Inferior parietal cortex (tissue), 1 donor: ENCODE data around the gene IRF2.
A peak's percentile ranks its signal among the peaks of the same experiment; 100 is the strongest.

ENCODE experiments used
- DNase-seq: peaks from one replicate; pipeline ENCODE4 v3.0.0-alpha.2; 2016; ENCODE audit errors: extremely low spot score

The IRF2 gene

DNA sequence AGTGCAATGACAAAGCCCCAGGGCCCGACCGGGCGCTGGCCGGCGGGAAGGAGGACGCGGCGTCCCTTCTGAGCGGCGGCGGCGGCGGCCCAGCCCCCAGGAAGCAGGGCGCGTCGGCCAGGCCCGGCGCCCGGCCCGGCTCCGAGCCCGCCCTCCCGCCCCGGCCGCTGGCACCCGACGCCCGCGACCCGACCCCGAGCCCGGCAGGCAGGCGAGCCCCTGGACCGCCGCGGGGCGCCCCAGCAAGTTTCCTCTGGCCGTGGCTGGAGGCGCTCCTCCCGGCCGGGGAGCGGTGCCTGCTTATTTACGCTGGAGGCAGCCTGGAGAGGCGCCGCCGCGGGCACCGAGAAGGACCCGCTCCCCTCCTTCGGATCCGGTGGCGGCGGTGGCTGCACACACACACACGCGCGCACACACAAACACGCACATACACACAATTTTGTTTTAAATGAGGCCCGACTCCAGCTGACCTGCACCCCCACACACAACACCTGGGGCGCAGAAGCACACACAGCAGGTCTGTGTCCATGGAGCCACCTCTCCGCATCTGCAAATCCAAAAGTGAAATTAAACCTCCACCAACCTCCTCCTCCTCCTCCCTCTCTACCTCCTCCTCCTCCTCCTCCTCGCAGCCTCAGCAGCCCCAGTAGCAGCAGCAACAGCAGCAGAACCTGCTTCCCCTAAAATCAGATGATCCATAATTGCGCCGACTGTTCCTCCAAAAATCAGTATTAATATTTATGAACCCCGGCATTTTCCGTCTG, 669 bp downstream of the IRF2 start:
- no peak for DNase-seq

DNA sequence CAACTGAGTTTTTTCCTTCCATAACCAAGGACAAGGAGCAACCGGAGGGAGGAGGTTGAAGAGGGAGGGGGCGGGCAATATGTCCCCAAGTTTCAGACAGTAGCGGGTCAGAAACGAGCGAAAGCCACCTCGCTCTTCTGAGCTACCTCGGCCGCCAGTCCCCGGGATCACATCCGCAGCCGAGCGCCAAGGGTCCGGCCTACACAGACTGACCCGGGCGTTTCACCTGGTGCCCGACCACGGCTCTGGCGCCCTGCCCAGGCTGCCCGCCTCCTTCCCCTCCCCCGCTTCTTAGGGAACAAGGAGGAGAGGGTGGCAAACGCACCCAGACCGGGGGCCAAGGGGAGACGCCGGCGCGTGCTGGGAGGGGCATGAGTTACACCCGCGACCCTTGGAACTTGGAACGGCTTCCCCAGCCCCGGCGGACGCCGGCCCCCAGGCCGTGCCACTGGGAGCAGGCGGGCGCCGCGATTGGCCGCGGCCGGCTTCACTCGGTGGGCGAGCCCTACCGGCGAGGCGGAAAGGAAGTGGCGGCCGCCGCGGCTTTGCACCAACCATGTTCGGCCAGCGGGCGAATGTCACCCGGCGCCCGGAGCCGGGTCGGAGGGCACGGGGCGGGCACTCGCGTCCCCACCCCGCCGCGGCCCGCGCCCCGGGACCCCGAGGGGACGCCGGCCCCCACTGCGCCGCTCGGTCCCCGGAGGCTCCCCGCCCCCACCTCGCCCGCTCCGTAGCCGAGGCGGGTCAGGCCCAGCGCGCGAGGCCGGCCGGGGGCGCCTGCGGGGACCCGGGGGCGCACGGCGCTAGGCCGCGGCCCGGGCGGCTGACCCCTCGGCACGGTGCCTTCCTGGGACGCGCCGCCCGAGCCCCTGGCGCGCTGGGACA, 1.5 kb downstream of the IRF2 start:
- peak; percentile 47 for DNase-seq

DNA sequence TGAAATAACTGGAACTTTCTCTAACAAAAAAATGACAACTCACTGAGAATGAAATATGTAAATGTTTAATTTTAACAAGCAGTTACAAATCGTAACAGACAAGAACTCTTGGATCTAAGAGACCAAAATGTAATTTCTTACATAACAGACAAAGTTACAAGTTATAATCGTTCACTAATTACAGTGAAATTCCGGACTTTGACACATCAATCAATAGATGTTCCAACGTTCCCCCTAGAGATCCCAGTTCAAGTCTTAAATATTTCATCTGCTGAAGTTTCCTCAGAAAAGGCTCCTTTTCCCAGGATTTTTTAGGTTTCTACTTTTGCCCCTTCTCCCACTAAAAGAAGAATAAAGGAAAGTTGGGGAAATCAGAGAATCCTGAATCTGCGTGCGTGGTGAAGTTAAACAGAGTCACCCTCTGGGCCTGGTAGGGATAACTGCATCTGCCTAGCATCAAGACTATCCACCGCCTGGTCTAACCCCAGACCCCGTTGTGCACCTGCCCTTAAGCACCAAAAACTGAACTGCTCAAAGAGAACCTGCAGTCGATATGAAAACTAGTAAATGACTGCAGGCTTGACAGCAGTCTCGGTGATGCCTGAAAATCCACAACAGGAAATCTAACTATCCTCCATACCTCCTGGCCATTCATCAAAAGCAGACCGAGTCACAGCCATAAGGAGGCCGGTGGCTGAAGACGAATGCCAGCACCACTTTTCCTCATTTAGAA, 2.3 kb downstream of the IRF2 start:
- DNase-seq = peak; percentile 58

DNA sequence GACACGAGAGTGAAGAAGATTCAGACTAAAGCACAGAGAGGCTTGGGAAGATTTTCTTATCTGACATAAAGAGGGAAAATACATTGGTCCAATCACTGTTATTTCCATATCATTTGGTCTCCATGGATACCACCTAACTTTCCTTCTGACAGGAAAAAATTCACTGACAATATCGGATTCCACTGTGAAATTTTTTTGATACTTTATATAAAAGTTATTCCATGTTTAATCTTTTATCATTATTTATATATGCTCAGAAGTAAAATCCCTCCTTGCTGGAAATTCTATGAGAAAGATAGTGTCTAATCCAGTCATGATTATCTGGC, 3.6 kb downstream of the IRF2 start:
- no peak for DNase-seq

DNA sequence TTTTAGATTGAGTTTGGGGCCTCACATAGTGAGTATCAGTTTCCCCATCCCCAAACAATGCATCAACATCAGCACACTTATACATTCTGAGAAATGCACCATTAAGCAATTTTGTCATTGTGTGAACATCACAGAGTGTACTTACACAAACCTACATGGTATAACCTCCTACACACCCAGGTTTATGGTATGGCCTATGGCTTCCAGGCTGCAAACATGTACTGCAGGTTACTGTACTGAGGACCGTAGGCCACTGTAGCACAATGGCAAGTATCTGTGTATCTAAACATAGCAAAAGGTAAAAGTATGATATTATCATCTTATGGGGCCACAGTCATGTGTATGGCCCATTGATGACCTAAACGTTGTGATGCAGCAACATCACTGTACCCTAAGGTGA, 7.7 kb downstream of the IRF2 start:
- no peak for DNase-seq

DNA sequence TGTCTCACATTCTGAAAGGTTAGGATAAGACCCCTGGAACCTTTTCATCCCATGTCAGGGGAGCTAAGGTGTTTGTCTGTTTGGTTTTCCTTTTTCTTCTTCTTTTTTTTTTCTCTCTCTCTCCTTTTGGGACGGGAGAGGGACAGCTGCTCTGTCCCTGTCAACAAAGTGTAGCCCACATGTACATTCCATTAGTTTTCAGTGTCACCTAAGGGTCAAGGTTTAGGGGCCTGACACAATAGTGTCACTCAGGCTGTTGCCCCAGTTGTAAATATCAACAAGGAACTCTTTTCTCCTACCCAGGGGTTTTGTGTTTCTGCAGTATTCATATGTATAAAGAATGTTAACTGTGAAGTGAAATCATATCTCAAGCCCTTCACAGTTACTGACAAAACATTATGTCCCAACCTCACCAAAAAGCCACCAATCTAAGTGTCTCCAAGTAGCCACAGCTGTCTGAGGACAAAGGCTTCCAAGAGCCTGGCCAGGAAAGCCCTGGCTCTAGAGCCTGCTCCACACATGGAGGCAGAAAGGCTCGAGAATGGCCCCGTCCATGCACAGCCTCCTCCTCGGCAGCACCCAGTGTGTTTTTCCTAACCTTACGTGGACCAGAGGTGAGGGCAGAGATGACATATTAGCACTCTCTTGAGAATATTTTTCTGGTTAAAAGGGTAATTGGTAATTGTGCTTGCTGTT, 9.4 kb downstream of the IRF2 start:
- DNase-seq = no peak

DNA sequence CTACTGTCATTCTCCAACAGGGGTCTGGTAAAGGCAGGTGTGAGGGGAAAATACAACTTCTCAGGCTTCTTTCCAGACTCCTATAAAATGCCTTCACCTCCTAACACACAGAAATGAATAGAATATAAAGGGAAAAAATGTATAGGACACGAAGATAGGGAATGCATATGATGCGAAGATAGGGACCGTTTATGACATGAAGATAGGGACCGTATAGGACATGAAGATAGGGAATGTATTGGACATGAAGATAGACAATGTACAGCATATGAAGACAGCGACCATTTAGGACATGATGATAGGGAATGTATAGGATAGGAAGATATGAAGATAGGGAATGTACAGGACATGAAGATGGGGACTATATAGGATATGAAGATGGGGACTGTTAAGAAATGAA, 10.5 kb downstream of the IRF2 start:
- no peak for DNase-seq

DNA sequence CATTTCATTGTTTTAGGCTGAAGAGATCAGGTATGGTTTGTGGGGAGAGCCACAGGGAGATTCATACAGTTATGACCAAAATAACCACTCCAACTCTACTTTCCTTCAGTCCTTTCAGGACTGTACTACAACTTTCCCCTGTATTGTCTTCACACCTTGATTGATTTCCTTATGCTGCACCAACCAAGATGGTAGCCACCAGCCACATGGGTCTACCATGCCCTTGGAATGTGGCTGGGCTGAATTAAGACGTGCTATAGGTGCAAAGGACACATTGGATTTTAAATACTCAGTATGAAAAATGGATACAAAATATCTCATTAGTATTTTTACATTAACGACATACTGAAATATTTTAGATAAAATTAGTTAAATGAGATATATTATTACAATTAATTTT, 11.2 kb downstream of the IRF2 start:
- DNase-seq = no peak

DNA sequence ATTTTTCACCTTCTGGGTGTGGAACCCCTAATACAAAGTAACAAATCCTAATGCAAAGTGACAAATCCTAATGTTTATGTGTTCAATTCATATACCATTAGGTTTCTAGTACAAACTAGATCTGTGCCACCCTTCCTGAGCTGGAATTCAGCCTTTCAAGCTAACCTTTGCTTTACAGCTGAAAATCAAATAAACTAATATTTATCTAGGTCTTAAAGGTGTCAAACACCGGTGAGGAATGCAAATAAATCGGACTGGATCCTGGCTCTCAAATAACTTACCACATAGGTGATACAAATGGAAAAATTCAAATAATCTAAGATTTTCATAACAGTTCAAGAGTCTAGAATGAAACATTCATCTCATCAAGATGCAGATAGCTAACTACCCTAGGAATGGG, 11.6 kb downstream of the IRF2 start:
- DNase-seq = no peak

DNA sequence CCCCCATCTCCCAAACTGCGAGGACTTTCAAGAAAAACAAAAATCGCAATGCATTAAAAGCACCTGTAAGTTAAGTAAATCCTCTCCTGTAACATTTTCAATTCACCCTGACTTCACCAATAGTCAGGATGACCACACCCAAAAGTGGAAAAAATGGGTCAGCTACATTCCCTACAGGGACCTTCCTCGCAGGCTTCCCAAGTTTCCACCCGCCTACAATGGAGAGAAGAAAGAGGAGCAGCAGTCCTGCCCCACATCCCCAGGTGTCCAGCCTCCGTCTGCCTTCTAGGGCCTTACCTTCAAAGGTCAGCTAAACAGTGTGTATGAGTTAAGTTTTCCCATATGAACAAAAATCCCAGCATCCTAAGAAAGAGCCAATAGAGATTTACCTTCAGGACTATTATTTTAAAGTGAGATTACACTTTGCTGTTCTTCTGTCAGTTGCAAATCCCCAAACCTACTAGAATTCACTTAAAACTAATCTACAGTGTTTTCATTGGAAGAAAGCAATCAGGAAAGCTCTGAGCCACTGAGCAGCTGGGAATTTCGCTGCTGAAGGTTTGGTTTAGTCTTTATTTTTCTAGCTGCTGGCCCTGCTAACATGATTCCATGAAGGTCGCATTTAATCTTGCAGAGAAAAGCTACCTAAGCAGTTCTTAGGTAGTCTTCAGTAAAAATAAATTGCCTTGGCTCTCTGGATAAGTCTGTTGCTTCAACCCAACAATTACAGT, 12.5 kb downstream of the IRF2 start:
- no peak for DNase-seq

DNA sequence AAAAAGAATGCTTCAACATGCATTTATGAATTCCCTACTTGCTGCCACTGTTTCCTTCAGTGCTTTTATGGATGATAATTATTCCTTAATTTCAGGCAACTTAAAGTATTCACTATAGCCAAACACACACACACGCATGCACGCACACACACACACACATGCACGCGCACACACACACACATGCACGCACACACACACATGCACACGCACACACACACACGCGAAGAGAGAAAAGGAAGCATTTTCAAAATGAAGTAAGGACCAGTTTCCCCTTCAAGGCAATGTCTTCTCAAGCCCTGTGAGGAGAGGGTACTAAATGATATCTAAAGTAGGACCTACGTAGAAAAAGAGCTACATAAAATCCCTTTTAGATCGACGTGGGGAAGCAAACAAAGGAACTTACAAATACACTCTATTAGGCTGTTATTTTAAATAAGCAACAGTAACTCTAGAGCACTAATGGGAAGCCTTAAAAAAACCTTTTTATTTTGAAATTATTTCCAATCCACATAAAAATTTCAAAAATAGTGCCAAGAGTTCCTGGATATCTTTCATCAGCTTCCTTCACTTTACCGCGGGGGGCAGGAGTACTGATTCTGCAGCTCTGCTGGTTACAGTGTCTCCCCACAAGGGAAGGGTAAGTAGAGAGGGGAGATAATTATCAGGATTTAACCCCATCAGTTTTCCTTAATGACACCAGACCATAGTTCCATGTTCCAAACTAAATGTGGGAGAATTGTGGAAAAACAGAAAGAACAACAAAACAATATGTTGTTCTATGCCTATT, 13.7 kb downstream of the IRF2 start:
- DNase-seq = no peak

DNA sequence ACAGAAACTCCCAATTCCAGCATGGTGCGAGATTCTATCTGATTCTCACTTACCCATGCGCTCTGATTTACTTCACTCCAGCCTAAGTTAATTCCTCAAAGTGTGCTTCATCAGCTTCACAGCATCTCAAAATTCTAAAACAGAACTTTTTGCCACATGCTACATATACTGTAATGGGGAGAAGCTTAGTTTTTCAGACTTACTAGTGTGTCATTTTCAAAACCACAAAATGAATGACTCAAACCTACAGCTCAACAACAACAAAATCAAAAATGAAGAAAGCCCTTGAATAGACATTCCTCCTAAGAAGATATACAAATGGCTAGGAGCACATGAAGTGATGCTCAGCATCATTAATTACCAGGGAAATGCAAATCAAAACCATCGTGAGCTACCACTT, 14.9 kb downstream of the IRF2 start:
- DNase-seq = no peak

DNA sequence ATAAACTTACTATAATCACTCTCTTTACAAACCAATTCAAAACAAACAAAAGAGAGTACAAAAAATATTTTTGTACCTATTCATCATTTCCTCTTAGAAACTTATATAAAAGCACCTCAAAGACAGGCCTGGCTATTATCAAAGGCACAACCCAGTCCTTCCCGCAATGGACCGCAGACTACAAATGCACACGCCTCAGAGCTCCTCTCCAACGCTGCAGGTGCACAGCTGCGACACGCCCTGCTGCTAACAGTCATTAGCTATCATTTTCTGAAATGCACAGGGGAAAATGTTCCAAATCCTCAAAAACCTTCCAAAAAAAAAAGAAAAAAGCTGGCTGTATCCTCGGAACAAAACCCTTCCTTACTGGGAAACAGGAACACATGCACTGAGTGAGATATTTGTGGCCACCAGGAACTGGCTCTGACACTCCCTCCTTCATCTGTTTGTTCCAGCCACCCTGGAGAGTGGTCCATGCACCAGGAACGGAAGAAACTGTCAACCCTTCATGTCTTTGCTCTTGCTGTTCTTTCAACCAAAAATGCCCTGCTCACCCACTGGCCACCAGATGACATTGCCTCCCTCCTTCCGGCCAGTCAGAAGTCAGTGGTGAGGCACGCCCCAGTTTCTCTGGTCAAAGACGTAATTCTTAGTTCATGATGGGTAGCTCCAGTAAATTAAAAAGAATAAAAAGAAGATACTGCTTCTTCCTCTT, 16.7 kb downstream of the IRF2 start:
- DNase-seq = no peak

DNA sequence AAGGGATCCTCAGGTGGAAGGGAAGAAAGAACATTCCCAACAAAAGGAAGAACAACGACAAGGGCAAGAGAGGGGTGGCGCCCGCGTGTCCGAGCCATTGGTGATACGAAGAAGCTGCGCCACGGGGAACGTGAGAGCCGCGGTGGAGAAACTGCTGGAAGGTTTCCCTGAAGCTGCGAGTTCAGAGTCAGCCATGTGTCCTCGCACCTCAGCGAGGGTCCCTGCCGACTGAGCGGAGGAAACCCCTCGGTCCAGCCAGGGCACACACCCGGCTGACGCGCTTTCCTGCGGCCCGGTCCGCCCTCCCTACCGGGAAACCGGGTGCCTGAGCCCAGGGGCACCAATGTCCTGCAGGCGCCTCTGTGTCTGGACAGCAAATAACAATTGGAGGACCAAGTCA, 18.0 kb downstream of the IRF2 start:
- DNase-seq = no peak

DNA sequence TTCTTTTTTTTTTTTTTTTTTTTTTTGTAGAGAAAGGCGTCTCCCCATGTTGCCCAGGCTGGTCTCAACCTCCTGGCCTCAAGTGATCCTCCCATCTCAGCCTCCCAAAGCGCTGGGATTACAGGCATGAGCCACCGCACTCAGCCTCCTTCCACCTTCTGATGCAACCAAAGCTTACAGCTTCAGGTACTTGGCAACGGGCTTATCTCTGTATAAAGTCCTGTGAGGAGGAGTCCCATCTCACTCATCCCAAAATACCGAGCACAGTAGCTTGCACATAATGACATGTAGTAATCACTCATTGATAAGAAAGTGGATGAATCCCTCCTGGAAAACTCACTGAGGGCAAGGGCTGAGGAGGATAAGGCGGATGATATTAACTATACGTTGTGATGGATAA, 19.1 kb downstream of the IRF2 start:
- DNase-seq = no peak

DNA sequence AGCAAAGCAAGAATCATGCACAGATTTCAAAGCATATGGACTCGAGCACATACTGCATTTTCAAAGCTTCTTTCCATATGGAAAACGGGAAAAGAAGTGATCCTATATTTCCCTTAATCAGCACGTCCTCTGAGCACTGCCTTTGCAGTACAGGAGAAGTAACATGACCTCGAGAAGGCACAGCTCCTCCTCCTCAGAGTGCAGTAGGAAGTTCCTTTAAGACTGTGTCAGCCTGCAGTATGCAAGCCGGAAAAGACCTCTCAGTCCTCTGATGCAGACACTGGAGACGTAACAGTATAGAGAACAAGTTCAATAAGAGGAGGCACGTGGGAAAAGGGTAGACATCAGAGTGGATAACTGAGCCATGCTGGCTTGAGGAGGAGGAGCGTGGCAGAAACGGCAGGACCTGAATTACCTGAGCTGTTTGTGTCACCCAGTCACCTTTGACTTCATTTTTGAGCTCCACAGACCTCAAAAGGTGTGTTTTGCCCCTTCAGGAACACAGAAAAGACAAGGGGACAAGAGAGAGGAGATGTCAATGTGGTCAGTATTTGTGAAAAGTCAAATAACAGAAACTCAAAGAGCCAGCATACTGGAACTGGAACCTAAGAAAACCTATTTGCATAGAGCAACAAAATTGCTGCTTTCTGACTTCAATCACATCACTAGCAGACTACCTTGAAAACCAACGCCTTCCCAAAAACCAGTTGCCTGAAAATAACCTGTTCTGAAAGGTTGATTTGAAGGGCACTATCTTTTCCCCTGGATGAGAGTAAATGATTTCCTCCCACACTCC, 20.8 kb downstream of the IRF2 start:
- DNase-seq = no peak

DNA sequence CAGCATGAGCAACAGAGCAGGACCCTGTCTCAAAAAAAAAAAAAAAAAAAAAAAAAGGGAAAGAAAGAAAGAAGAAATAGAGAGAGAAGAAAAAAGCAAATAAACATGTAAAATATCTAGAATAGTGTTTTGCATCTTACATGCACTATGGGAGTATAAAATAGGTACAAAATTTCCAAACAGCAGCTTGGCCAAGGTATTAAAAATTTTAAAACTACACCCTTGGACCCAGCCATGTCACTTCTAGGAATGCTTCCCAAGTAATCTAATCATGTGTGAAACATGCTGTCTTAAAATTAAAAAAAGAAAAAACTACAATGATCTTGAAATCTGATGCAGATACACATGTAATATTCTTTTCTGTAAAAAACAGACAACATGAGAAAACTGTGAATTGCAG, 21.6 kb downstream of the IRF2 start:
- no peak for DNase-seq

DNA sequence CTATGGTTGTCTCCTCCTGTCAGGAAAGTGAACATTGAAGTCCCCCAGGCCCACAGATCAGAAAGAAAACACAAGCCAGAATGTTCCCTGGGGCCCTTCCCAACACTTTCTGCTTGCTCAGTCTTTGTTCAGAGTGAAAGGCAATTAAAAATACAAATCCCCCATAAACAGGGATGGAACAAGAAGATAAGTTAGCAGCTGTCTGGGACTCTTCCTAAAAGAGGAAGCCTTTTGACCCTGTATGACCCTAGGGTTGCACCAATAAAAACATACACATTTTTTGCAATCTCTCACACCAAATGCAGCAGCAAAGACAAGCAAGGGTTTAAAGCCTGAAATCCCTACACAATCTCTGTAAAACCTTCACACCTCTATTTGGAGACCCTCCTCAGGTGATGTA, 22.6 kb downstream of the IRF2 start:
- no peak for DNase-seq
